Coronary artery (tissue), 2 donors: ENCODE measurements around the gene CYTH4.

Experiments
- DNase-seq: peaks from one replicate; pipeline ENCODE4 v3.0.0-alpha.2; 2017; ENCODE audit warnings: low spot score
- H3K27ac ChIP-seq, 2 donors: fragments of 200-600 bp; sonication (generic); one replicate each; pipeline ENCODE4 v1.5.1; 2016 to 2019
- H3K4me3 ChIP-seq: fragments of 200-600 bp; sonication (generic); 2 replicates; pipeline ENCODE4 v1.5.1; 2016; ENCODE audit warnings: mild to moderate bottlenecking, moderate library complexity
- TF ChIP-seq, protein P1 (sequence below): fragments of 200-600 bp; sonication (generic); IDR thresholded peaks from one replicate; pipeline ENCODE4 v1.5.1; 2019; ENCODE audit warnings: antibody characterized with exemption

CYTH4 gene

DNA sequence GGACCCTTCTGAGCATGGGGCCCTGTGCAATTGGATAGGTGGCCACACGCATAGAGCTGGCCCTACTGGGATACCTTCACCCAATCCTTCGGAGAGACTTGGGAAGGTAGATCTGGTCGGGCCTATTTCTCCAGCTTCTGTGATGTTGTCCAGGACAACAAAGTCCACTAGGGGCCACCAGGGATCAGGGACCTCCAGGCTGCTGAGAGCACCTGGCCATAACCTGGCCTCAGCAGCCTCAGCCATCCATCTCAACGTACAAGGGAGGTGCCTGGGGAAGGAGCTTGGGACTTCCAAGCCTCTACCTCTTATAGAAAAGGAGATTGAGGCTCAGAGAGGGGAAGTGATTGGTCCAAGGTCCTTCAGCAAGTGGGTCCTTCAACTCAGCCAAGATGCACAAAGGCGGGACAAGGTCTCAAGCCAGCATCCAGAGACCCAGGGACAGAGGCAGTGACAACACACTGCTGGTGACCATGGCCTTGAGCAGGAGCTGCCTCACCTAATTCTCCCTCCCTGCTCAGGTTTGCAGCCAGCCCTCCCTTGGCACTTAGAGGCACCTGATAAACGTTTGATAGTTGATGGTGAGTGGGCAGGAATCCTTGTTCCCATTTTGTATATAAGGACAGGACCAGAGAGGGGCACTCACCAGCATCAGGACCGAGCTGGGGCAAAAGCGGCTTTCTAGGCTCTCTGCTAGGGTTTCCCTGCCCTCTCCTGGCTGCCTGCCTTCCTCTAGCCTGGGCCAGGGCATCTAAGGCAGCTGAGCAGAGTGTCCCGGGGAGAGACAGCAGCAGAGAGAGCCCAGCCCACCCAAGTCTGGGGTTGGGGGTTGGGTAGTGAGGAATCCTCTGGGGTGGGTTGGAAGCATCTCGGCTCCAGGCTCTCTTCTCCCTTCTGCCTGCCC lies 42.7 kb upstream of the CYTH4 start:
- Histone ChIP-seq H3K4me3 (no peak overlapping the region), H3K27ac (no peak overlapping the region)
- no peak for DNase-seq
- TF ChIP-seq, protein P1, sequence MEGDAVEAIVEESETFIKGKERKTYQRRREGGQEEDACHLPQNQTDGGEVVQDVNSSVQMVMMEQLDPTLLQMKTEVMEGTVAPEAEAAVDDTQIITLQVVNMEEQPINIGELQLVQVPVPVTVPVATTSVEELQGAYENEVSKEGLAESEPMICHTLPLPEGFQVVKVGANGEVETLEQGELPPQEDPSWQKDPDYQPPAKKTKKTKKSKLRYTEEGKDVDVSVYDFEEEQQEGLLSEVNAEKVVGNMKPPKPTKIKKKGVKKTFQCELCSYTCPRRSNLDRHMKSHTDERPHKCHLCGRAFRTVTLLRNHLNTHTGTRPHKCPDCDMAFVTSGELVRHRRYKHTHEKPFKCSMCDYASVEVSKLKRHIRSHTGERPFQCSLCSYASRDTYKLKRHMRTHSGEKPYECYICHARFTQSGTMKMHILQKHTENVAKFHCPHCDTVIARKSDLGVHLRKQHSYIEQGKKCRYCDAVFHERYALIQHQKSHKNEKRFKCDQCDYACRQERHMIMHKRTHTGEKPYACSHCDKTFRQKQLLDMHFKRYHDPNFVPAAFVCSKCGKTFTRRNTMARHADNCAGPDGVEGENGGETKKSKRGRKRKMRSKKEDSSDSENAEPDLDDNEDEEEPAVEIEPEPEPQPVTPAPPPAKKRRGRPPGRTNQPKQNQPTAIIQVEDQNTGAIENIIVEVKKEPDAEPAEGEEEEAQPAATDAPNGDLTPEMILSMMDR = no peak

DNA sequence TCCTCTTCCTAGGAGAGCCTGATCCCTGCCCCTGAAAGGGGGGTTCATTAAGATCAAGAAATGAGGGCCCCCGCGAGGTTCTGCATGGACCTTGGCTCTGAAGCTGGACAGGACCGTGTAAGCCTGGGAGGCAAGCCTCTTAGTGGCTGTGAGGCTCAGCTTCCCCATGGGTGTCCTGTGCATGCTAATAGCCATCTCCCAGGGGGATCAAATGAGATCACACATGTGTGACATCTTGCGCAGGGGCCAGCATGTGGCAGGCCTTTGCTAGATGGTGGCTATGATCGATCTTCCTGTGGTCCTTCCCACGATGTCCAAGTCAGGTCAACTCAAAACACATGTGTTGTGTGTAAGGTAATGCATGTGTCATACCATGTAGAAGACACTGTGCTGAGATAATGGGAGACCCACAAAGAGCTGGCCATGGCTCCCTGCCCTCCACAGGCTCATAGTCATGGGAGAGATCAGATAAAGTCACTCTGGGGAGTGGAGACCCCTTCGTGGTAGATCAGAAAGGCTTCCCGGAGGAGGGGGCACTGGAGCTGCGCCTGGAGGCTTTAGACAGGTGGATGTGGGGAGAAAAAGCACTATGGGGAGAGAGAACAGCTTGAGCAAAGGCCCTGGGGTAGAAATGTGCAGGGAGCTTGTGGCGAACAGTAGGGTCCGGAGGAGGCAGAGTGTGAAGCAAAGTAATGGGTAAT lies 41.9 kb upstream of the CYTH4 start:
- TF ChIP-seq, protein P1 = no peak
- DNase-seq = no peak
- Histone ChIP-seq H3K27ac (no peak overlapping the region), H3K4me3 (no peak overlapping the region)

DNA sequence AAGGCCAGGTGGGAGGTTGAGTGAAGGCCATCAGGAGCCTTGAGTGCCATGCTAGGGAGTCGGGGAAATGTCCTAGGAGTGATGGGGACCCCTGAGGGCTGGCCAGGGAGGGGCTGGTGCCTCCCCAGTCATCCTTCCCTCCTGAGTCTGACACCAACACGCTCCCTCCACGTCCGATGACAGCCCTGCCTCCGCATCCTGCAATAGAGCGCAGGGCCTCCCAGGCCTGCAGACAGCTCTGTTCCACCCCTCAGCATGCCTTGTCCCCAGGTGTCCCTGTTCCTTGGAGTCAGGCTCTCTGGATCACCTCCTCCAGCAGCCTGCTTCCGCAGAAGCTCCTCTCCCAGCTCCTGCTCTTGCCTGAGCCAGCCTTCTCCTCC lies 41.4 kb upstream of the CYTH4 start:
- DNase-seq = no peak
- Histone ChIP-seq H3K4me3 (no peak overlapping the region), H3K27ac (no peak overlapping the region)
- TF ChIP-seq, protein P1 = no peak

DNA sequence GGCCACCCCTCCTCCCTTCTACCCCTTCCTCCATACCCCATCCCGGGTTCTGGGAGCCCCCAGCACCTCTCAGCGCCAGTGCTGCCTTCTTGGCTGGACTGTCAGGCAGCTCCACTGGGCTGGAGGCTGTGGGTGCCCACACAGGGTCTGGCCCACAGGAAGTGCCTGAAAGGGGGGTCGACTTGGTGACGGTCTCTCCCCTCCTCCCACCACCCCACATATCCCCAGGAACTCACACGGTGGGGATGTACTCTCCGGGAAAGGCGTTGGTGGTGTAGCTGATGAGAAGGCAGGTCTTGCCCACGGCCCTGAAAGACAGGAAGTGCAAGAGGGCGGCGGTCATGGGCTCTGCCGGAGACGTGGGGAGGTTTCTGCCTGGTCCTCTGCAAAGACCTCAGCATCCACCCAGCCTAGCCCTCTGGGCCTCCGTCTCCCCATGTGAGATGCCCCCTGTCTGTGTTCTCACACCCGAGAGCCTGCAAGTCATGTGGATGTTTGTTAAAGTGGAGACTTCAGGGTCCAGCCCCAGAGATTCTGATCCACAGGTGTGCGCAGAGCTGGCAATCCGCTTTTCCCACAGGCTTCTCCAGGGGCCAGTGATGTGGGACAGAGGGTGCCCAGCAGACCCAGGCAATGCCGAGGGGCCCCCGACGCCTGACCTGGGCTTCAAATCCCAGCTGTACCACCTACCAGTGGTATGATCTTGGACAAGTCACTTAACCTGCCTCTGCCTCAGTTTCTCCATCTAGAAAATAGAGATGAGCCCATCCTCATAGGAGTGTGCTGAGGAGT lies 40.8 kb upstream of the CYTH4 start:
- Histone ChIP-seq H3K4me3 (no peak overlapping the region), H3K27ac (peak overlapping the region in 1 of 2 donors; percentile 4)
- TF ChIP-seq, protein P1 = no peak
- DNase-seq = no peak

DNA sequence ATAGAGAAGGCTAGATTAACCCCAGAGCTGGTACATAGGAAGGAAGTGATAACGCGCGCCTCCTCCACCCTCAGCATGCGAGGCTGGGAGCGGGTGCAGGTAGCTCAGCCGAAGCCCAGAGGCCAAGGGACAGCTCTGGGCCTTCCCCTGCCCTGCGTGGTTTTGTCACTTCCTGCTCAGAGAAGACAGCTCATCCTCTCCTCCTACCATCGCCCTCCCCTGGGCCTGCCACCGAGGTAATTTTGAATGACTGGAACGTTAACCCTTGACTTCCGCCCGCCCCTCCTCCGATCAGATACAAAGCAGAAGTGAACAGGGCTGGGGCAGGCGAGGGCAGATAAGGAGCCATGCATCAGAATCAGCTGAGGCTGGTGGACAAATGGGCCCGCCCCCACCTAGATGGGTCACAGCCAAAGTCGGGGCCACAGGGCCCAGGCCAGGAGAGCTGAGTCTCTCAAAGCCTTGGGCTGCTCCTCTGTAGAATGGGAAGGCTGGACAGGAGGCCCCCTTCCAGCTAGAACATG lies 39.9 kb upstream of the CYTH4 start:
- H3K4me3 ChIP-seq = no peak overlapping the region
- no peak overlapping the region for H3K27ac ChIP-seq
- TF ChIP-seq, protein P1 = no peak
- no peak for DNase-seq

DNA sequence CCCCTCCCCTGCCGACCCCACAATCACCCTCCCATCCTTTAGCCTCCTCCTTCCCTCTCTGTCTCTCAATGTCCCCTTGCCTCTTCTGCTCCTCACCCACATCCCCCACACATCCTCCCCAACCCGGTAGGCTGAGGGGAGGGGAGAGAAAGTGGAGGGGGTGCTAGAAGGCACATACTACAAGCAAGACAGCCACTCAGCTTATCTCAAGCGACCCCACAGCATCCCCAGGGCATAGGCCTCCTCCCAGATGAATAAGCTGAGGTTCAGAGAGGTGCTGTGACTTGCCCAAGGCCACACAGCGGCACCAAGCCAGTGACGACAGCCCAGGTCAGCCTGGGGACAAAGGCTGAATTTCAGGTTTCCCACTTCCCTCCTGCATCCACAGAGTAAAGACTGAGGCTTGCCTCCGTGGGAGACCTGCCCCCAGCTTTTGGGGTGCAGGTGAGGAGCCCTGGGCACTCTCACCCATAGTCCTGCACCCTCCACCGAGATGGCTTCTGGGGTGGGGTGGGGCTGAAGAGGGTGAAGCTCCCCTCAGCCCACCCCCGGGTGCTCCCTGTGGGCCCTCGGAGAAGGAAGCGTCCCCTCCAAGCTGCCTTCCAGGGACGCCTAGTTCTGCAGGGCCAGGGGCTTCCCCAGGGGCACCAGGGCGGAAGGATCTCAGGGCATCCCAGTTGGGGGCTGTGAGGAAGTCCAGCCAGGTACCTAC lies 38.8 kb upstream of the CYTH4 start:
- peak overlapping the region; percentile 59 for H3K4me3 ChIP-seq
- DNase-seq = no peak
- peak overlapping the region in 1 of 2 donors; percentile 57 for H3K27ac ChIP-seq
- TF ChIP-seq, protein P1 = no peak
